Measurements from ENCODE around the gene GPRC6A. TPM values are rescaled to one million over a fixed set of nuclear protein-coding genes. Genes with fewer than 3 reads are reported as not detected.

The GPRC6A gene
- not detected in 2 replicates for total RNA-seq

GRCh38 chr6:116828983-116829382 is at the start of gene GPRC6A:
Gene GPRC6A (minus strand): TSS chr6:116829083. CDS start chr6:116829013, 70 bp downstream.
- no peak within 1 kb of the TSS for H3K4me2 ChIP-seq (ENCODE audit: insufficient read depth, low read length)
- no peaks in the 10 kb centered on the region for H3K79me2 ChIP-seq (ENCODE audit: insufficient read depth, low read length)
- H3K27me3 ChIP-seq (ENCODE audit: insufficient read depth, low read length) = no peaks in the 10 kb centered on the region
- no peaks in the 10 kb centered on the region for H3K4me1 ChIP-seq (ENCODE audit: insufficient read depth, low read length)
- H2AFZ ChIP-seq (ENCODE audit: low read length) = no peak within 1 kb of the TSS
- TF ChIP-seq CTCF (IDR thresholded peaks at IDR 0.05; ENCODE audit: extremely low read depth, low read depth, low read length) = no peak
- no peaks in the 10 kb centered on the region for H4K20me1 ChIP-seq (ENCODE audit: insufficient read depth, low read length)
- H3K36me3 ChIP-seq (ENCODE audit: insufficient read depth, low read length) = no peaks in the 10 kb centered on the region
- no peak within 1 kb of the TSS for H3K27ac ChIP-seq (ENCODE audit: low read depth, low read length)
- H3K9me3 ChIP-seq (ENCODE audit: low read depth, low read length) = no peaks in the 10 kb centered on the region
- DNase-seq (ENCODE audit: insufficient read length, low spot score, missing footprints) = no peak
- H3K4me3 ChIP-seq (ENCODE audit: insufficient read depth, low read length) = no peak within 1 kb of the TSS

- TF ChIP-seq CTCF (IDR thresholded peaks at IDR 0.05; ENCODE audit: extremely low read depth, low read depth, low read length) = no peak
- Histone ChIP-seq H3K27me3 (ENCODE audit: insufficient read depth, low read length) (peaks cover 30% of the 10 kb centered on the region), H3K9me3 (ENCODE audit: low read depth, low read length) (no peaks in the 10 kb centered on the region), H3K4me2 (ENCODE audit: insufficient read depth, low read length) (no peak overlapping the region), H3K27ac (ENCODE audit: low read depth, low read length) (no peak overlapping the region), H3K36me3 (ENCODE audit: insufficient read depth, low read length) (no peaks in the 10 kb centered on the region), H4K20me1 (ENCODE audit: insufficient read depth, low read length) (no peaks in the 10 kb centered on the region), H3K79me2 (ENCODE audit: insufficient read depth, low read length) (no peaks in the 10 kb centered on the region), H3K4me1 (ENCODE audit: insufficient read depth, low read length) (no peaks in the 10 kb centered on the region), H2AFZ (ENCODE audit: low read length) (no peak overlapping the region), H3K4me3 (ENCODE audit: insufficient read depth, low read length) (no peak overlapping the region)
- peak; percentile 38 for DNase-seq (ENCODE audit: insufficient read length, low spot score, missing footprints)
These were observed 48.9 kb upstream of the GPRC6A start for GRCh38 chr6:116877743-116878142.

GRCh38 chr6:116876635-116877611 is 48.0 kb upstream of the GPRC6A start, which contains the start of gene RFX6:
Gene RFX6 (plus strand): TSS chr6:116877242. CDS start chr6:116877276, 34 bp downstream.
- no peaks in the 10 kb centered on the region for H3K79me2 ChIP-seq (ENCODE audit: insufficient read depth, low read length)
- no peak within 1 kb of the TSS for H2AFZ ChIP-seq (ENCODE audit: low read length)
- H3K9me3 ChIP-seq (ENCODE audit: low read depth, low read length) = no peaks in the 10 kb centered on the region
- DNase-seq (ENCODE audit: insufficient read length, low spot score, missing footprints) = peak; percentile 69
- H3K4me3 ChIP-seq (ENCODE audit: insufficient read depth, low read length) = no peak within 1 kb of the TSS
- H3K4me1 ChIP-seq (ENCODE audit: insufficient read depth, low read length) = no peaks in the 10 kb centered on the region
- TF ChIP-seq CTCF (IDR thresholded peaks at IDR 0.05; ENCODE audit: extremely low read depth, low read depth, low read length) = no peak
- H3K36me3 ChIP-seq (ENCODE audit: insufficient read depth, low read length) = no peaks in the 10 kb centered on the region
- H3K27ac ChIP-seq (ENCODE audit: low read depth, low read length) = no peak within 1 kb of the TSS
- no peaks in the 10 kb centered on the region for H4K20me1 ChIP-seq (ENCODE audit: insufficient read depth, low read length)
- peak within 1 kb of the TSS; percentile 28 for H3K4me2 ChIP-seq (ENCODE audit: insufficient read depth, low read length)
- H3K27me3 ChIP-seq (ENCODE audit: insufficient read depth, low read length) = peaks cover 30% of the 10 kb centered on the region

- no peaks in the 10 kb centered on the region for H4K20me1 ChIP-seq (ENCODE audit: insufficient read depth, low read length)
- no peaks in the 10 kb centered on the region for H3K79me2 ChIP-seq (ENCODE audit: insufficient read depth, low read length)
- no peaks in the 10 kb centered on the region for H3K4me1 ChIP-seq (ENCODE audit: insufficient read depth, low read length)
- peak overlapping the region; percentile 28 for H3K4me2 ChIP-seq (ENCODE audit: insufficient read depth, low read length)
- TF ChIP-seq CTCF (IDR thresholded peaks at IDR 0.05; ENCODE audit: extremely low read depth, low read depth, low read length) = no peak
- no peaks in the 10 kb centered on the region for H3K9me3 ChIP-seq (ENCODE audit: low read depth, low read length)
- no peak for DNase-seq (ENCODE audit: insufficient read length, low spot score, missing footprints)
- H3K27ac ChIP-seq (ENCODE audit: low read depth, low read length) = no peak overlapping the region
- H3K36me3 ChIP-seq (ENCODE audit: insufficient read depth, low read length) = no peaks in the 10 kb centered on the region
- no peak overlapping the region for H3K4me3 ChIP-seq (ENCODE audit: insufficient read depth, low read length)
- H2AFZ ChIP-seq (ENCODE audit: low read length) = no peak overlapping the region
- peaks cover 30% of the 10 kb centered on the region for H3K27me3 ChIP-seq (ENCODE audit: insufficient read depth, low read length)
These were observed 47.2 kb upstream of the GPRC6A start for GRCh38 chr6:116876107-116876506.

Measured in osteoblast (primary cell).